Posterior vena cava (tissue), 2 donors: ENCODE results near the gene PTPN12. TPM values are rescaled to one million over a fixed set of nuclear protein-coding genes. Genes with fewer than 3 reads are reported as not detected.
"Not testable (repeated sequence)": the region's sequence is repeated elsewhere in the genome, so short reads cannot be mapped to it uniquely, and the experiment has no call there.

Source experiments
- DNase-seq: peaks from one replicate; pipeline ENCODE4 v3.0.0-alpha.2; 2020; ENCODE audit warnings: low spot score
- intact Hi-C, 2 donors: fragments of 100-400 bp; cut with DNase I; formaldehyde crosslinking; loops; one replicate each; pipeline versions ENCODE4 v1.14.1 to v1.14.2; 2022 to 2023
- total RNA-seq, 2 donors: library from RNA; stranded (reverse); fragmentation: NEBNext Ultra II Directional; extraction: Animal tissue kit (Norgen Biotek cat#: 25700); gene quantifications; one replicate each; pipeline ENCODE4 v1.2.1, GENCODE V29; 2021
- donor health status: DM: yes; HTN: yes; CAD: no.
- donor health status: DM: yes; HTN: yes; CAD: no.

PTPN12 gene
- total RNA-seq, 2 donors from 2014 or later, result 92.6 to 103 TPM

- peak; percentile 99 for DNase-seq
- intact Hi-C loops, result no loop called here
These were observed 521 bp upstream of the PTPN12 start for GRCh38 chr7:77536413-77537135.

DNA sequence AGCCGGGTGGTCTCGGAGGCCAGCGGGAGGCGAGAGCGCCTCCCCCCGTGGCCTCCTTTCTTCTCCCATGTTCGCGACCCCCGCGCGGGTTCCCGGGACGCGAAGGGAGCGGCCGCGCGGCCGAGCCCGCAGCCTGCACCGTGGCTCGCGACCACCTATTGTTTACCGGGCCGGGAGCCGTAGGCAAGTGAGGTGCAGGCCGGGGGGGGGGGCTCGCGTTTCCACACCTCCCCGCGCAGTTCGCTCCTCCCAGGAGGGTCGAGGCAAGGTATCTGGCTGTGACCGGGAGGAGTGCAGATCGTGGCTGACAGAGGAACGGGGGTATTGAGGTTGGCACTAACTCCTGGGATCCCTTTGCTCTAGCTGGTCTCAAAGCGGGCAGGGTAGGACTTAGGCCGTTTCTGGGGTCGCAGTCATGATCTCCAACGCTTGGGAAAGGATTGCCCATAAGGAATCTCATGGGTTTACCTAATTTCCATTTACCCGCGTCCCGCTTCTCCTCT, 734 bp downstream of the PTPN12 start:
- no peak for DNase-seq

GRCh38 chr7:77538281-77539212, 1.5 kb downstream of the PTPN12 start:
- peak; percentile 95 for DNase-seq

More for the DNA sequence above, 734 bp downstream of the PTPN12 start:
- intact Hi-C loops, result no loop called here

DNA sequence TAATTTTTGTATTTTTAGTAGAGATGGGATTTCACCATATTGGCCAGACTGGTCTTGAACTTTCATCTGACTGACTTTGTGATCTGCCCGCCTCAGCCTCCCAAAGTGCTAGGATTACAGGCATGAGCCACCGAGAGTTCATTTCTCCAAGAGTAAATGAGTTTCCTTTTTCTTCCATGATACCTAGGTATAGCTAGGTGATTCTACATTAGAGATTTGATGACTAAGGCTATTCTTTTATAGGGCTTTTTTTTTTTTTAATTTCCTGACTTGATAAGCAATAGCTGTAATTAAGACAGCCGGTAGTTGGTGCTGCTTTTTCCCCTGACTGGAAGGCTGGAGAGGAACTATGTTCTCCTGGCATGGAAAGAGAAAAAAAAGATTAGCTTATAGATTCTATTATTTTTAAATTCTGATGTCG, 3.3 kb downstream of the PTPN12 start:
- intact Hi-C loops, result no loop called here

More at GRCh38 chr7:77538281-77539212, 1.5 kb downstream of the PTPN12 start:
- intact Hi-C loops, result no loop called here

DNA sequence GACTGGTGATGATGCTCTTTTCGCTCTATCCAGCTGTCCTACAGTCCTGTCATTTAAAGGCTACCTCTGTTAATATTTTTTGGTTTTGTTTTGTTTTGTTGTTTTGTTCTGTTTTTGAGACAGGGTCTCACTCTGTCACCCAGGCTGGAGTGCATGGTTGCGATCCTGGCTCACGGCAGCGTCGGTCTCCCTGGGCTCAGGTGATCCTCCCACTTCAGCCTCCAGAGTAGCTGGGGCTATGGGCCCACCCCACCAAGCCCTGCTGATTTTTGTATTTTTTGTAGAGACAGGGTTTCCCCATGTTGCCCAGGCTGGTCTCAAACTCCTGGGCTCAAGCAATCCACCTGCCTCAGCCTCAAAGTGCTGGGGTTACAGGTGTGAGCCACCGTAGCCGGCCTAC, 3.9 kb downstream of the PTPN12 start:
- intact Hi-C loops, DNase-seq: not testable (repeated sequence)

More for the DNA sequence above, 3.3 kb downstream of the PTPN12 start:
- DNase-seq, result no peak

DNA sequence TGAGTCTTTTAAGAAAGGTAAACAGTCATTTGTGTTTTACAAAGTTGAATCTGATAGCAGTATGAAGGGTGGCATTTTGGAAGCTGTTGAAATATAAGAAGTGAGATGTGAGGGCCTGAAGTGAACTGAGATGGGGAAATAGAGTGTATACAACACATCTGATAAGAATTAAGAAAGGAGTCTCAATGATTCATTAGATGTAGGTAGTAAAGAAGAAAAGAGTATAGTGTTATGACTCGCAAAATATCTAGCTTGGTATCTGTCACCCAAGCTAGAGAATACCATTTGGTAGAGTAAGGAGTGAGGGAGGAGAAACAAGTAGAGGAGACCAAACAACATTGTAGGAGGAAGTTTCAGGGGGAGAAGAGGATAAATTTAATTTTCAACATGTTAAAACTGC, 5.3 kb downstream of the PTPN12 start:
- no peak for DNase-seq
- intact Hi-C loops, result no loop called here

DNA sequence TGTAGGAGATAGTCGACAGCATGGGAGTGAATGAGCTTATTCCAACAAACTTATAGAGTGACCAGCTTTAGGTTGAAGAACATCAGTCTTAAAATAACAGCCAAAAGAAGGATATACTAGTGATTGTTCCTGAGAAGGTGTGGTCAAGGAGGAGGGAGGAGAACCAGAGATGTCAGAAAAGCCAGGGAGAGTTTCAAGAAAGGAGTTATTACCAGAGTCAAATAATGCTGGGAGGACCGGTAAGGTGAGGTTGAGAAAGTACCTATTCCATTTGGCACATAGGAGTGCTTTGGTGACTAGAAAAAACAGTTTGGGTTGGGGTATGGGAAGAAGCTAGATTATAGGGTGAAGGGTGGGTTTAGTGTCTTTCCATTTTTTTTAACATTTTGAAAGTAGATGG, 5.8 kb downstream of the PTPN12 start:
- intact Hi-C loops, result no loop called here
- no peak for DNase-seq

DNA sequence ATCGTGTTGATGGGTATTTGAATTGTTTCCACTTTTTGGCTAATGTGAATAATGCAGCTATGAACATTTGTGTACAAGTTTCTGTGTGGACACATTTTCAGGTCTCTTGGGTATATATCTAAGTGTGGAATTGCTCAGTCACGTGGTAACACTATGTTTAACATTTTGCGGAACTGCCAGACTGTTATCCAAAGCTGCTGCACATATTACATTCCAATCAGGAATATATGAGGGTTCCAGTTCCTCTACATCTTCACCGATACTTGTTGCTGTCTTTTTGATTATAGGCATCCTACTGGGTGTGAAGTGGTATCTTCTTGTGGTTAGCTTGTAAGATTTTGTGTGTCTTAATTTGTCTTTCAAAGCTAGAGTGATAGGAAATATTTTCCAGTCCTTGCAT, 6.8 kb downstream of the PTPN12 start:
- DNase-seq, result no peak
- intact Hi-C loops, result no loop called here

GRCh38 chr7:77544518-77544917, 7.4 kb downstream of the PTPN12 start:
- DNase-seq, result no peak
- intact Hi-C loops, result no loop called here

DNA sequence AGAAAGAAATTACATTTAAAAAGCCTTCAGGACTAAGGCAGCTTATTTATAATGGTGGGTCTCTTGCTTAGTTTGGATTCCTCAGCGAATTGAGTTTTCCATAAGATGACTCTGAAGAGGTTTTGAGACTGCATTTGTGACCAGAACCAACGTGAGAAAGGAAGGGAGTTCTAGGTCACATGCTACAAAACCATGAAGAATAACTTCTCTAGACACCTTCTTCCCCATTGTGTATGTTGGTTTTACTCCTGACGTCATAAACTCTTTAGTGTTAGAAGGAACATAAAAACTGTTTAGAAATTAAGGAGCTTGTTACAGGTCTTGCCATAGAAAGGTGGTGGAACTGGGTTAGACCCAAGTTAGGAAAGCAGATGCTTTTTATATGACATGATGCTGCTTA, 11.1 kb downstream of the PTPN12 start:
- DNase-seq, result no peak
- intact Hi-C loops, result no loop called here

DNA sequence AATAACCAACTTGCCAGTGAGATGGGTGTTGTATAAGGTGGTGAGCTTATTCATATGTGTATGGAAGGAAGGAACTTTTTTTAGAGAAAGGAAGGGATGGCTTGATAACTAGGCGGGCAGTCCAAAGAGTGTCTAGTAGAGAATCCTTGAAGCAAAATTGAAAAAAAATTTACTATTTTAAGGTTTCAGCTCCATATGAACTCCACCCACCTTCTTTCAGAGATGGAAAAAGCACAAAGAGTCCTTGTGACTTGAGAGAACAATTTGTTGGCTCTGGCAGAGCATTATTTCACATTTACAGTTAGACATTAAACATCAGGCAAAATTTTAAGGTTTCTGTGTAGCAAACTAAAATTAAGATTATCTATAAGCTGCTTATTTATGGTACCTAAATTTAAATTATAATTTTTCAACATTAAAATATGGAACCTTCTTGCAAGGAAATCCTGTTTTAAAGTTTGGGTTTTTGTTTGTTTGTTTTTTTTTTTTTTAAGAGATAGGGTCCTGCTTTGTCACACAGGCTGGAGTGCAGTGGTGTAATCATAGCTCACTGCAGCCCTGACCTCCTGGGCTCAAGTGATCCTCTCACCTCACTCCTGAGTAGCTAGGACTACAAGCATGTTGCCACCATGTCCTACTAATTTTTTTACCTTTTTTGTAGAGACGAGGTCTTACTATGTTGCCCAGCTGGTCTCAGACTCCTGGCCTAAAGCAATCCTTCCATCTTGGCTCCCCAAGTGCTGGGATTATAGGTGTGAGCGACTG, 12.2 kb downstream of the PTPN12 start:
- no peak for DNase-seq

DNA sequence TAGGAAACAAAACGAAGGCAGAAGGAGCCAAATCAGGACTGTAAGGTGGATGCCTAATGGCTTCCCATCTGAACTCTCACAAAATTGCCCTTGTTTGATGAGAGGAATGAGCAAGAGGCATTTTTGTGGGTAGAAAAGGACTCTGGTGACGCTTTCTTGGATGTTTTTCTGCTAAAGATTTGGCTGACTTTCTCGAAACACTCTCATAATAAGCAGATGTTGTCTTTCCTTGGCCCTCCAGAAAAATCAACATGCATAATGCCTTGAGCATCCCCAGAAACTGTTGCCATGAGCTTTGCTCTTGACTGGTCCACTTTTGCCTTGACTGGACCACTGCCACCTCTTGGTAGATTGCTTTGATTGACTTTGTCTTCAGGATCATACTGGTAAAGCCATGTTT, 13.5 kb downstream of the PTPN12 start:
- intact Hi-C loops, result no loop called here
- DNase-seq, result no peak

More for the DNA sequence above, 12.2 kb downstream of the PTPN12 start:
- intact Hi-C loops, result no loop called here

DNA sequence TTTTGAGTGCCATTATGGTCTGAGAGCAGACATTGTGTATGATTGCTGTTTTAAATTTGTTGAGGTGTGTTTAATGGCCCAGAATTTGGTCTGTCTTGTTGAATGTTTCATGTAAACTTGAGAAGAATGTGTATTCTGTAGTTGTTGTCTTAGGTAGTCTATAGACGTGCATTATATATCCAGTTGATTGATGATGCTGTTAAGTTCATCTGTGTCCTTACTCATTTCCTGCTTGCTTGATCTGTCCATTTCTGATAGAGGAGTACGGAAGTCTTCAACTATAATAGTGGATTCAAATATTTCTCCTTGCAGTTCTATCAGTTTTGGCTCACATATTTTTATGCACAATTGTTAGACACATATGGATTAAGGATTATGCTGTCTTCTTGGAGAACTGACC, 16.0 kb downstream of the PTPN12 start:
- DNase-seq, result no peak
- intact Hi-C loops, result no loop called here

- DNase-seq, result no peak
- intact Hi-C loops, result no loop called here
These were observed 21.3 kb downstream of the PTPN12 start for GRCh38 chr7:77558284-77558967.

DNA sequence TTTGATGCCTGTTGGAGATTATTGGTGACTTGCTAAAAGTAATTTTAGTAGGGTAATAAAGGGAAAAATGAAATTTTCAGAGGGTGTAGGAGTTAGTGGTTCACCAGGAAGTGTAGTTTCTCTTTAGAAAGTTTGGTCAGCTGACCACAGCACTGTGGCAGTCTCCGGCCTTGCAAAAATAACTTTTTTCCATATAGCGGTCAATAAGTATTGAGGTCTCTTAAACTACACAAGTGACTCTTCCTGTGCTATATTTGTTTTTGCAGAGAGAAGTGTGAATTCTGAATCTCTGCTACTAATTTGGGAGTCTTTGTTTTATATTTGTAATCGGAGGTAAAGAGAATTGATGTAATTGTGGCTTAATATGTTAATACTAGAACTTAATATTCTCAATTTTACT, 24.3 kb downstream of the PTPN12 start:
- intact Hi-C loops, result no loop called here
- DNase-seq, result no peak

DNA sequence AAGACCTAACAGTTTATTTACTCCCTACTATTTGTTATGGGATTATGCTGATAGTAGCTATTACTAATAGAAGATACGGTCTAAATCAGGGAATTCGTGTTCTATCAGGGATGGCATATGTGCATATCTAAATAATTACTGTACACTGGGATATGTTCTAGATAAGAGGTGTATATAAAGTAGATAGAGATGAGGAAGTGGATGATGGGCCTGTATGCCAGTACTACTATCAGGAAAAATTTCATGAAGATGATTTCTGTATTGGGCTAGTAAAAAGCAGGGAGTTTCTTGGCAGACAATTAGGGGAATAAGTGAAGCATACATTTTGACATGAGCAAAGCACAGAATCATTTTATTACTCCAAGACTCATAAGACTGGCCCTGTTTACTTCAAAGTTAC, 26.2 kb downstream of the PTPN12 start:
- no peak for DNase-seq
- intact Hi-C loops, result no loop called here

DNA sequence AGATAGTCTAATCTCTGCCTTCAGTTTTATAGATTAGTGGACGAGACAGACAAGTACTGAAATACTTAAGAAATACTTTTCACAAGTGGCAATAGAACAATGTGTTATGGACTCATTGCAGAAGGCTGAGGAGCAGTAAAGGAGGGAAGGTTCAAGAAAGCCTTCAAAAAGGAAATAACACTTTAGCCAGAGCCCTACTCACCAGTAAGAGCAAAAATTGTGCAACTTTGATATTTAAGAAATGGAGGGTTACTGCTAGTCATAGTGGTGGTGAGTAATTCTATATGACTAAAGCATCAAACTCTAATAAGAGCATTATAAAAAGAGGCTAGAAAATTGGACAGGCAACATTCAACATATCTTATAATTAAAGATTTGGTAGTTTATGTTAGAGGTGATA, 28.8 kb downstream of the PTPN12 start:
- intact Hi-C loops, result no loop called here
- DNase-seq, result no peak

- DNase-seq, result no peak
- intact Hi-C loops, result no loop called here
These were observed 29.3 kb downstream of the PTPN12 start for GRCh38 chr7:77566421-77566820.
